Measurements from ENCODE around the gene SYNPO.

Gene SYNPO

DNA sequence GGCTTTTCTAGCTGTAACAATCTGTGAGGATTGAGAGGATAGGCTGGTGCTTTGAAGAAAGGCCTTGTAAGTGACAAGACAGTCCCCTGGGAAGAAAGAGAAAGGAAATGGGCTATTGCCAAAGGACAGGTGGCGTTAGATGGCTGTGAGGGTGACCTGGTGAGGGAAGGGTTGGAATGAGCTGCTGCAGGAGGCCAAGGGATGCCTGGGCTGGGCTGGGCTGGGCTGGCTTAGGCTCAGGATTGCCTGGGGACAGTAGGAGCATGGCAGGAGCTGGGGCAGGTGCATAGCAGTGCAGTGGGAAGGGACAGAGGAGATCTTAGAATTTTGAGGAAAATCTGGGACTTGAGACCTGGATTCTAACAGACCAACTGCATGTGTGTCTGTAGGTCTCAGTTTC lies 10.9 kb downstream of the SYNPO start:
- in situ Hi-C loops (cut with HindIII; ENCODE audit: low pct_ligation_motif_present, low sequenced_read_pairs) = loop anchor here (25.0 kb wide), 1 partner anchor 89 kb away; no protein-coding TSS in a partner anchor
- H3K27ac ChIP-seq = no peak overlapping the region
- DNase-seq = no peak
- H3K4me3 ChIP-seq (ENCODE audit: low read depth, low read length) = no peak overlapping the region
- TF ChIP-seq, protein P1, sequence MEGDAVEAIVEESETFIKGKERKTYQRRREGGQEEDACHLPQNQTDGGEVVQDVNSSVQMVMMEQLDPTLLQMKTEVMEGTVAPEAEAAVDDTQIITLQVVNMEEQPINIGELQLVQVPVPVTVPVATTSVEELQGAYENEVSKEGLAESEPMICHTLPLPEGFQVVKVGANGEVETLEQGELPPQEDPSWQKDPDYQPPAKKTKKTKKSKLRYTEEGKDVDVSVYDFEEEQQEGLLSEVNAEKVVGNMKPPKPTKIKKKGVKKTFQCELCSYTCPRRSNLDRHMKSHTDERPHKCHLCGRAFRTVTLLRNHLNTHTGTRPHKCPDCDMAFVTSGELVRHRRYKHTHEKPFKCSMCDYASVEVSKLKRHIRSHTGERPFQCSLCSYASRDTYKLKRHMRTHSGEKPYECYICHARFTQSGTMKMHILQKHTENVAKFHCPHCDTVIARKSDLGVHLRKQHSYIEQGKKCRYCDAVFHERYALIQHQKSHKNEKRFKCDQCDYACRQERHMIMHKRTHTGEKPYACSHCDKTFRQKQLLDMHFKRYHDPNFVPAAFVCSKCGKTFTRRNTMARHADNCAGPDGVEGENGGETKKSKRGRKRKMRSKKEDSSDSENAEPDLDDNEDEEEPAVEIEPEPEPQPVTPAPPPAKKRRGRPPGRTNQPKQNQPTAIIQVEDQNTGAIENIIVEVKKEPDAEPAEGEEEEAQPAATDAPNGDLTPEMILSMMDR (IDR thresholded peaks at IDR 0.05; ENCODE audit: low read depth, low read length, missing control alignments) = no peak
- H3K36me3 ChIP-seq (replicated peaks) = peaks cover 36% of the 10 kb centered on the region
- H3K27me3 ChIP-seq (replicated peaks) = no peaks in the 10 kb centered on the region

DNA sequence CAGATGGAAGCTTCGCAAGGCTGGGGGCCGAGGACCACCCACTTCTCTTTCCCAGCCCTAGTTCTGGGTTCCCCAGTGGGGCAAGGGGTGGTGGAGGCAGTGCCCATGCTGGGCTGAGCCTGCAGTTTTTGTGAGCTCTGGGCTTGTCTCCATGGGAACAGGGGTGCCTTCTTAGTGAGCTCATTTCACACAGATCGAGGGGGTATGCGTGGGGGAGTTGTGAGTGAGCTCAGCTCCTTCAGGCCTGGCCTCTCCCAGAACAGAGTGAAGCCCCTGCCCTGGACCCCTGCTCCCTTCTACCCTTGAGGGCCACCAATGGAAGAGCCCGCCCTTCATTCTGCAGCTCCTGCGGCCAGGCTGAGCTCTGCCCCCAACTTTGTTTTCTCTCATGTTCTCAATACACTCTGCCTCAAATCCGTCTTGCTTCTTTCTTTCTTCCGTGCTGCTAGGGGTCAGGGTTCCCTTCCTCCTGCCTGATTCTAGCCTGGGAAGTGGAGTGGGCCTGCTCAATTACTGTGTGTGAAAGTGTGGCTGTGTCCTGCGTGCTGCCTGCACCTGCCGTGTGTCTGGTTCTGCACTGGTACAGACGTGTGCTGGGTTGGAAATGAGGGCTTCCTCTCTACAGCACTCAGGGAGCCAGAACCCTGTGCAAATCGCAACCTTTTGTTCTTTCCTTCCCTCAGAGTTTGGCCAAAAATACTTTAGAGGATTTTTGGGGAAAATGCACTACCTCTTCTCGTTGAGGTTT lies 11.6 kb downstream of the SYNPO start:
- TF ChIP-seq, protein P1 (IDR thresholded peaks at IDR 0.05; ENCODE audit: low read depth, low read length, missing control alignments) = no peak
- H3K27ac ChIP-seq = no peak overlapping the region
- H3K27me3 ChIP-seq (replicated peaks) = no peaks in the 10 kb centered on the region
- H3K36me3 ChIP-seq (replicated peaks) = peaks cover 36% of the 10 kb centered on the region
- no peak for DNase-seq
- no peak overlapping the region for H3K4me3 ChIP-seq (ENCODE audit: low read depth, low read length)
- in situ Hi-C loops (cut with HindIII; ENCODE audit: low pct_ligation_motif_present, low sequenced_read_pairs) = loop anchor here (25.0 kb wide), 1 partner anchor 90 kb away; no protein-coding TSS in a partner anchor

DNA sequence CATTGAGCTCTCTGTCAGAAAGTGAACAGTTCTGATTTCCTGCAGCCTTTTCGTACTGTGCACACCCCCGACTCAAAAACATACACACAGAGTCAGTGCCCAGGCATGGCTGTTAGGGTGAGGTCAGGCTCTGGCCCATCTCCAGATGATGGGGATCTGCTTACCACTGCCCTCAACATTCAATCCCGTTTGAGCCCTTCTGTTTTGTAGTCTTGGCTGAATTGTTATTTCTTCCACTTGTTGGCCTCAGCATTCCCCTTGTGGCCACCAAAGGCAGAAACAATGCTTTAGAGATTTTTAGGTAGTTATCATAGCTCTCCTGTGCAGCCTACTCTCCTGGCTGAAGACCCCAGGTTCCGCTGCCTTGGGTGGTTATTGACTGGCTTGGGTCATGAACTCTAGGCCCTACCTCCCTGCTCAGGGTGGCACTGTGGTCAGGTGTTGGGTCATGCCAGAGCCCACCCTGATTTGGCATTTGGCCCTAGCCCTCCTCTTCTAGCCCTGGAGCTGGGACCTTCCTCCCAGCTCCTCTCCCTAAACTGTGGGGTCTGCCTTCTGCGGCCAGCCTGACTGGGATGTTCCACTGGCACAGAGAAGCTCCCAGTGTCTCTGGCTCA lies 12.8 kb downstream of the SYNPO start:
- Histone ChIP-seq H3K4me3 (ENCODE audit: low read depth, low read length) (no peak overlapping the region), H3K27me3 (replicated peaks) (no peaks in the 10 kb centered on the region), H3K36me3 (replicated peaks) (peaks cover 32% of the 10 kb centered on the region), H3K27ac (no peak overlapping the region)
- in situ Hi-C loops (cut with HindIII; ENCODE audit: low pct_ligation_motif_present, low sequenced_read_pairs) = loop anchor here (25.0 kb wide), 1 partner anchor 91 kb away; no protein-coding TSS in a partner anchor
- TF ChIP-seq, protein P1 (IDR thresholded peaks at IDR 0.05; ENCODE audit: low read depth, low read length, missing control alignments) = peak; percentile 64
- no peak for DNase-seq

DNA sequence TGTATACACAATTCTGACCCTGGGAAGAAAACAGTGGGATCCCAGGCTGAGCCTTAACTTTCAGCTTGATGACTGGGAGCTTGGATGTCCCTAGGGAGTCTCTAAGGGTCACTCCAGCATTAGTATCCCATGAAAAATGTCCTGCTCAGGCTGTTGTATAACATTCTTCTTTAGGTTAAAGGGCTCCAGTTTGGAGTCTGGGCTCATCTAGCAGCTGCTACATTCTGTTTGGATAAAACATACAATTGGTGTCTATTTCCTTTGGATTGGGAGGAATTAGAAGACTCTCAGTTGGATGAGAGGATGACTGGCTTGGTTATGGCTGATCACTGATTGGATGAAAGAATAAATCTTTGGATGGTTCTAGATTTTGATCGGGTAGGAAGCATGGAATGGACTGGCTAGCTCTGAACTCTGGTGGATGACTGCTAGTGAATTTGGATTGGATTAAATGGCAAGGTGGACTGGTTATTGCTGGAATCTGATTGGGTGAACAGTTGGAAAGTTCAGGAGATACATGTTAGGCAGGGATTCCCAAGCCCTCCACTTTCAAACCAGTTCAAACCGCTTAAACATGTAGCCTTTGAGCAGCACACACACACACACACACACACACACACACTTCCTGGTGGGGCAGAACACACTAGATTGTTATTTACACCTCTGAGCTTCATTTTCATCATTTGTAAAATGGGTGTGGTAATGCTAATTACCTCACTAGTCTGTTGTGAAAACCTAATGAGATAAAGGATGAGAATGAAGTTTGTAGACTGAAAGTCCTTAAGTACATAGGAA lies 13.5 kb downstream of the SYNPO start:
- TF ChIP-seq, protein P1 (IDR thresholded peaks at IDR 0.05; ENCODE audit: low read depth, low read length, missing control alignments) = no peak
- in situ Hi-C loops (cut with HindIII; ENCODE audit: low pct_ligation_motif_present, low sequenced_read_pairs) = loop anchor here (25.0 kb wide), 1 partner anchor 92 kb away; no protein-coding TSS in a partner anchor
- Histone ChIP-seq H3K27ac (no peak overlapping the region), H3K27me3 (replicated peaks) (no peaks in the 10 kb centered on the region), H3K36me3 (replicated peaks) (peaks cover 25% of the 10 kb centered on the region), H3K4me3 (ENCODE audit: low read depth, low read length) (no peak overlapping the region)
- no peak for DNase-seq

DNA sequence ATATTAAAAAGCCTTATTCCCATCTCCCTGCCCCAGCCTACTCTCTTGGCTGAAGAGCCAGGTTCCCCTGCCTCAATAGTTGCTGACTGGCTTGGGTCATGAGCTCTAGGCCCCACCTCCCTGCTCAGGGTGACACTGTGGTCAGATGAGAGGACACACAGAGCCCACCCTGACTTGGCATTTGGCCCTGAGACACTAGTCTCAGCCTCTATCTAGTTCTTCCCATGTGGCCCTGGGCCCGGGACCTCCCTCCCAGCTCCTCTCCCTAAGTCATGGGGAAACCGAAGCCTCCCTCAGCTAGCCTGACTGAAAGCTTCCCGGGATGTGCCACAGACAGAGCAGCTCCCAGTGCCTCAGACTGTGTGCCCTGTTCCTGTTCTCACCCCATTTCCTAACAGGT lies 14.8 kb downstream of the SYNPO start:
- DNase-seq = no peak
- H3K27ac ChIP-seq = no peak overlapping the region
- in situ Hi-C loops (cut with HindIII; ENCODE audit: low pct_ligation_motif_present, low sequenced_read_pairs) = loop anchor here (25.0 kb wide), 1 partner anchor 93 kb away; no protein-coding TSS in a partner anchor
- H3K36me3 ChIP-seq (replicated peaks) = peaks cover 16% of the 10 kb centered on the region
- H3K4me3 ChIP-seq (ENCODE audit: low read depth, low read length) = no peak overlapping the region
- TF ChIP-seq, protein P1 (IDR thresholded peaks at IDR 0.05; ENCODE audit: low read depth, low read length, missing control alignments) = no peak
- H3K27me3 ChIP-seq (replicated peaks) = no peaks in the 10 kb centered on the region
